HepG2 (cell line): ENCODE results near the gene TBC1D10B. TPM values are rescaled to one million over a fixed set of nuclear protein-coding genes. Genes with fewer than 3 reads are reported as not detected.

ENCODE experiments used
- ATF7-NPFF ChIP-seq: sonication (generic); formaldehyde crosslinking; IDR thresholded peaks from 2 replicates; pipeline ENCODE4 v1.8.1; 2023; ENCODE audit warnings: mild to moderate bottlenecking, low read depth, missing genetic modification reagents, moderate library complexity
- ATRX ChIP-seq: sonication (generic); formaldehyde crosslinking; IDR thresholded peaks from 2 replicates; pipeline ENCODE4 v1.4.0; 2020; ENCODE audit warnings: missing genetic modification reagents, borderline replicate concordance
- FOXK2 ChIP-seq: fragments of 450-650 bp; IDR thresholded peaks from 2 replicates; pipeline ENCODE4 v1.6.1; 2016
- HNRNPLL ChIP-seq: fragments of 200-400 bp; formaldehyde crosslinking; IDR thresholded peaks from 2 replicates; pipeline ENCODE4 v1.6.1; 2017; ENCODE audit warnings: mild to moderate bottlenecking, low read depth, low read length; ENCODE audit not compliant: poor library complexity, severe bottlenecking
- MTF2 ChIP-seq: sonication (generic); formaldehyde crosslinking; IDR thresholded peaks from 2 replicates; pipeline ENCODE4 v1.5.0; 2020; ENCODE audit warnings: missing genetic modification reagents, borderline replicate concordance
- RCOR2 ChIP-seq: IDR thresholded peaks from 2 replicates; pipeline ENCODE4 v1.6.1; 2016; ENCODE audit warnings: missing biosample characterization, missing genetic modification reagents
- STAT5B ChIP-seq: sonication (generic); formaldehyde crosslinking; IDR thresholded peaks from 2 replicates; pipeline ENCODE4 v1.4.0; 2020; ENCODE audit warnings: missing genetic modification reagents
- YEATS2 ChIP-seq: sonication (generic); formaldehyde crosslinking; IDR thresholded peaks from 2 replicates; pipeline ENCODE4 v1.4.0; 2020; ENCODE audit warnings: missing genetic modification reagents, borderline replicate concordance
- ZNF253 ChIP-seq: sonication (generic); formaldehyde crosslinking; IDR thresholded peaks from 2 replicates; pipeline ENCODE4 v1.8.0; 2022; ENCODE audit warnings: mild to moderate bottlenecking, missing genetic modification reagents, borderline replicate concordance
- ZNF501 ChIP-seq: sonication (generic); formaldehyde crosslinking; IDR thresholded peaks from 2 replicates; pipeline ENCODE4 v1.5.1; 2020; ENCODE audit warnings: mild to moderate bottlenecking, moderate library complexity, missing genetic modification reagents
- ZNF577 ChIP-seq: sonication (generic); formaldehyde crosslinking; IDR thresholded peaks from 2 replicates; pipeline ENCODE4 v1.4.0; 2020; ENCODE audit warnings: mild to moderate bottlenecking, low read depth, missing genetic modification reagents, borderline replicate concordance
- polyA plus RNA-seq, 8 experiments: library from polyadenylated mRNA; depleted of rRNA in 3 of 8; stranded (reverse) in 7 of 8; unstranded in 1 of 8; fragments of >200 nt; fragmentation: Illumina TruSeq in 4 of 8; extraction: Trizol in 4 of 8; gene quantifications; 2 replicates each; pipeline versions ENCODE4 v1.2.1 to v1.2.3, GENCODE V29; 2011 to 2016; ENCODE audit warnings: low read depth in 4 of 8, missing spikeins in 1 of 8, mixed read lengths in 1 of 8; ENCODE audit not compliant: insufficient read depth in 1 of 8
- total RNA-seq, 5 experiments: library from RNA; depleted of rRNA; stranded (reverse); fragments of >200 nt; fragmentation: Illumina TruSeq; extraction: Trizol; gene quantifications; 2 replicates each; pipeline ENCODE4 v1.2.3, GENCODE V29; 2016; ENCODE audit warnings: low read depth in 1 of 5
- TF ChIP-seq, protein P1 (sequence below): sonication (generic); formaldehyde crosslinking; IDR thresholded peaks from 2 replicates; pipeline ENCODE4 v1.5.1; 2020; ENCODE audit warnings: missing genetic modification reagents, mild to moderate bottlenecking, borderline replicate concordance
- TF ChIP-seq, protein P2 (sequence below): sonication (generic); formaldehyde crosslinking; IDR thresholded peaks from 2 replicates; pipeline ENCODE4 v1.4.0; 2020; ENCODE audit warnings: mild to moderate bottlenecking, missing genetic modification reagents
- TF ChIP-seq, protein P3 (sequence below): sonication (generic); formaldehyde crosslinking; IDR thresholded peaks from 2 replicates; pipeline ENCODE4 v1.5.1; 2020; ENCODE audit warnings: mild to moderate bottlenecking, missing genetic modification reagents, borderline replicate concordance

TBC1D10B gene
- total and polyA plus RNA-seq, 2 of the 13 experiments (the other 11 are each of a cell fraction or from before 2014, with no cell fraction given), result 15.7 to 24.8 TPM

DNA sequence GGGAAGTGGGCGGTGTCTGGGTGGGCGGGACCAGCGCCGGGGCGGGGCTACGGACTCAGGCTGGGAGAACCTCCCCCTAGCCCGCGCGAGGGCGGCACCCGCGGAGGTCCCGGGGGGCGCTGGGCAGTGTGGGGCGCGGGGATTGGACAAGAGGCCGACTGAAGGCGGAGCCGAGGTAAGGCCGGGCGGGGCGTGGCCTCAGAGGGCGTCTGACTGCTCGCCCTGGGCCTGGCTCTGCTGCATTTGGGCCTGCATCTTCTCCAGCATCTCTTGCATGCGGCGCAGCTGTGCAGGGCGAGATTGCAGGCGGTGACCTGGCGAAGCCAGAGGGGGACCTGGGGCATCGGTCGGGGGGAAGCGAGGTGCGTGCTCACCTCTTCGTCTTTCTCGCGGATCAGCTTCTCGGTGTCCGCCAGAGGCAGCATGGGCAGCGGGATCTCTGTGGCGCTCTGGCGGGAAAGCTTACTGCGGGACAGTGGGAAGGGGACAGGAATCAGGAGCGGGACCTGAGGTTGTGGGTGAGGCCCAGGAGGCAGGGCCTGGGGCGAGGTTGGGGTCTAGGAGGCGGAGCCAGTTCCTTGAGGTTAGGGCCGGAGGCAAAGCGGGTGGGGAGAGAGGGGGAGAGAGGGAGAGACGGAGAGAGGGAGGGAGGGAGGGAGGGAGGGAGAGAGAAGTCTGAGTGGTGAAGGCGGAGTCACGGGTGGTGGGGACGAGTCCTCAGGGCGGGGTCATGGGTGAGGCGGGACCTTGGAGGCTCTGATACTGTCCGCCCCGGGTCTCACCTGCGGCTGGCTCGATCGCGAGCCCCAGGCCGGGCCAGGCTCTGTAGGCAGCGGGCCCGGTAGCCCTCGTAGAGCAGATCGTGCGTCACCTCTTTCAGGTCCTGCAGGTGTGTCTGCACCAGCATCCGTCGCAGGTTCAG lies 8.2 kb upstream of the TBC1D10B start (continued):
- peak; percentile 61 for TF ChIP-seq HNRNPLL
- TF ChIP-seq MTF2, result peak; percentile 76; the same call in 1 of the 2 replicates
- no peak for TF ChIP-seq RCOR2
- no peak; the same call in 1 of the 2 replicates for TF ChIP-seq YEATS2 (CRISPR knock-in tag)
- TF ChIP-seq STAT5B (CRISPR knock-in tag), result peak; percentile 80
- TF ChIP-seq, protein P1, sequence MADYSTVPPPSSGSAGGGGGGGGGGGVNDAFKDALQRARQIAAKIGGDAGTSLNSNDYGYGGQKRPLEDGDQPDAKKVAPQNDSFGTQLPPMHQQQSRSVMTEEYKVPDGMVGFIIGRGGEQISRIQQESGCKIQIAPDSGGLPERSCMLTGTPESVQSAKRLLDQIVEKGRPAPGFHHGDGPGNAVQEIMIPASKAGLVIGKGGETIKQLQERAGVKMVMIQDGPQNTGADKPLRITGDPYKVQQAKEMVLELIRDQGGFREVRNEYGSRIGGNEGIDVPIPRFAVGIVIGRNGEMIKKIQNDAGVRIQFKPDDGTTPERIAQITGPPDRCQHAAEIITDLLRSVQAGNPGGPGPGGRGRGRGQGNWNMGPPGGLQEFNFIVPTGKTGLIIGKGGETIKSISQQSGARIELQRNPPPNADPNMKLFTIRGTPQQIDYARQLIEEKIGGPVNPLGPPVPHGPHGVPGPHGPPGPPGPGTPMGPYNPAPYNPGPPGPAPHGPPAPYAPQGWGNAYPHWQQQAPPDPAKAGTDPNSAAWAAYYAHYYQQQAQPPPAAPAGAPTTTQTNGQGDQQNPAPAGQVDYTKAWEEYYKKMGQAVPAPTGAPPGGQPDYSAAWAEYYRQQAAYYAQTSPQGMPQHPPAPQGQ (CRISPR knock-in tag), result no peak
- TF ChIP-seq ZNF577 (CRISPR knock-in tag), result peak; percentile 92; the same call in 1 of the 2 replicates
- TF ChIP-seq, protein P2, sequence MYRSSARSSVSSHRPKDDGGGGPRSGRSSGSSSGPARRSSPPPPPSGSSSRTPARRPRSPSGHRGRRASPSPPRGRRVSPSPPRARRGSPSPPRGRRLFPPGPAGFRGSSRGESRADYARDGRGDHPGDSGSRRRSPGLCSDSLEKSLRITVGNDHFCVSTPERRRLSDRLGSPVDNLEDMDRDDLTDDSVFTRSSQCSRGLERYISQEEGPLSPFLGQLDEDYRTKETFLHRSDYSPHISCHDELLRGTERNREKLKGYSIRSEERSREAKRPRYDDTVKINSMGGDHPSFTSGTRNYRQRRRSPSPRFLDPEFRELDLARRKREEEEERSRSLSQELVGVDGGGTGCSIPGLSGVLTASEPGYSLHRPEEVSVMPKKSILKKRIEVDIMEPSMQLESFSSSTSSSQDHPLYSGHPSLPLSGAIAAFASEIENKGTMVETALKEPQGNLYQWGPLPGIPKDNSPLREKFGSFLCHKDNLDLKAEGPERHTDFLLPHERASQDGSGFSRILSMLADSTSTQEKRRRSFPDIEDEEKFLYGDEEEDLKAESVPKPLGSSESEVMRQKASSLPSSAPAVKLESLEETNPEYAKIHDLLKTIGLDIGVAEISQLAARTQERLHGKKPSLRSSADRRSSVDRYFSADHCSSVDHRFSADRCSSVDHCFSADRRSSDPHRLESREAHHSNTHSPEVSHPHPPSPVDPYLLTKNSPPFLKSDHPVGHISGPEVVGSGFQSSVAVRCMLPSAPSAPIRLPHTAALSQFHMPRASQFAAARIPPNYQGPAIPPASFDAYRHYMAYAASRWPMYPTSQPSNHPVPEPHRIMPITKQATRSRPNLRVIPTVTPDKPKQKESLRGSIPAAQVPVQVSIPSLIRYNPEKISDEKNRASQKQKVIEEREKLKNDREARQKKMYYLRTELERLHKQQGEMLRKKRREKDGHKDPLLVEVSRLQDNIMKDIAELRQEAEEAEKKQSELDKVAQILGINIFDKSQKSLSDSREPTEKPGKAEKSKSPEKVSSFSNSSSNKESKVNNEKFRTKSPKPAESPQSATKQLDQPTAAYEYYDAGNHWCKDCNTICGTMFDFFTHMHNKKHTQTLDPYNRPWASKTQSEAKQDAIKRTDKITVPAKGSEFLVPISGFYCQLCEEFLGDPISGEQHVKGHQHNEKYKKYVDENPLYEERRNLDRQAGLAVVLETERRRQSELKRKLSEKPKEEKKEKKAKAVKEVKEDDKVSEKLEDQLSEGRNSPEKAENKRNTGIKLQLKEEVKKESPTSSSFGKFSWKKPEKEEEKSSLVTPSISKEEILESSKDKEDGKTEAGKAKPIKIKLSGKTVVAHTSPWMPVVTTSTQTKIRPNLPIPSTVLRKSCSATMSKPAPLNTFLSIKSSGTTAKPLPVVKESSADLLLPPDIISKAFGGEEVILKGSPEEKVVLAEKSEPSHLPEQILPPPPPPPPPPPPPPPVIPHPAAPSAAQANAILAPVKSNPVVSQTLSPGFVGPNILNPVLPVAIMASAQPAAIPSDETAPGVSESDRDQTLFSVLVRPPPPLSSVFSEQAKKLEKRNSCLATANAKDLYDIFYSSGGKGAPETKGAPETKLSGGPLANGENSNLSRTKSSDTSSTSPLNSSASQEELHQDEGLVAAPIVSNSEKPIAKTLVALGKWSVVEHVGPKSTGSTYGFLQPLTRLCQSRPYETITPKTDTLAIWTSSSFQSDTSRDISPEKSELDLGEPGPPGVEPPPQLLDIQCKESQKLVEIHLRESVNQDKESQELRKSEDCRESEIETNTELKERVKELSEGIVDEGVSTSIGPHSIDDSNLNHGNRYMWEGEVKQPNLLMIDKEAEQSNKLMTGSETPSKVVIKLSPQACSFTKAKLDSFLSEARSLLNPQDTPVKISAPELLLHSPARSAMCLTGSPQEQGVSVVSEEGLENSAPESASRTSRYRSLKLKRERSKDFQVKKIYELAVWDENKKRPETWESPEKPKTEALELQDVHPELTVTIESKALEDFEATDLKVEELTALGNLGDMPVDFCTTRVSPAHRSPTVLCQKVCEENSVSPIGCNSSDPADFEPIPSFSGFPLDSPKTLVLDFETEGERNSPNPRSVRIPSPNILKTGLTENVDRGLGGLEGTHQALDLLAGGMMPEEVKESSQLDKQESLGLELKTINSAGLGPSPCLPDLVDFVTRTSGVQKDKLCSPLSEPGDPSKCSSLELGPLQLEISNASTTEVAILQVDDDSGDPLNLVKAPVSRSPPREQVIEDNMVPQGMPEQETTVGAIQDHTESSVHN, result peak; percentile 97
- peak; percentile 90 for TF ChIP-seq ZNF501 (CRISPR knock-in tag)
- TF ChIP-seq ATF7-NPFF (CRISPR knock-in tag), result peak; percentile 53
- TF ChIP-seq ATRX, result no peak
- no peak; the same call in 1 of the 2 replicates for TF ChIP-seq ZNF253 (CRISPR knock-in tag)
- no peak for TF ChIP-seq FOXK2
- TF ChIP-seq, protein P3, sequence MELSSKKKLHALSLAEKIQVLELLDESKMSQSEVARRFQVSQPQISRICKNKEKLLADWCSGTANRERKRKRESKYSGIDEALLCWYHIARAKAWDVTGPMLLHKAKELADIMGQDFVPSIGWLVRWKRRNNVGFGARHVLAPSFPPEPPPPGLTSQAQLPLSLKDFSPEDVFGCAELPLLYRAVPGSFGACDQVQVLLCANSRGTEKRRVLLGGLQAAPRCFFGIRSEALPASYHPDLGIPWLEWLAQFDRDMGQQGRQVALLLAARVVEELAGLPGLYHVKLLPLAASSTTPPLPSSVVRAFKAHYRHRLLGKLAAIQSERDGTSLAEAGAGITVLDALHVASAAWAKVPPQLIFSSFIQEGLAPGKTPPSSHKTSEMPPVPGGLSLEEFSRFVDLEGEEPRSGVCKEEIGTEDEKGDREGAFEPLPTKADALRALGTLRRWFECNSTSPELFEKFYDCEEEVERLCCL (CRISPR knock-in tag), result no peak
